Neural cell (in vitro differentiated cells): ENCODE data around the gene SYCP2.

Experiments
- CTCF ChIP-seq: fragments of 450-650 bp; IDR thresholded peaks from 2 replicates; pipeline ENCODE4 v1.5.1; 2014; ENCODE audit warnings: antibody characterized with exemption, mild to moderate bottlenecking, moderate library complexity; ENCODE audit not compliant: poor library complexity, severe bottlenecking
- EP300 ChIP-seq: fragments of 450-650 bp; conservative IDR thresholded peaks from 2 replicates; pipeline ENCODE4 v1.6.1; 2014; ENCODE audit warnings: antibody characterized with exemption, mild to moderate bottlenecking, moderate library complexity; ENCODE audit not compliant: poor library complexity, severe bottlenecking
- EZH2 ChIP-seq: fragments of 200-600, 300-800 bp; shearing (Covaris generic), sonication (generic); IDR thresholded peaks from 2 replicates; pipeline ENCODE4 v1.6.1; 2014; ENCODE audit warnings: antibody characterized with exemption, low read length, borderline replicate concordance, mild to moderate bottlenecking; ENCODE audit not compliant: insufficient read depth, poor library complexity, severe bottlenecking
- MXI1 ChIP-seq: fragments of 450-650 bp; conservative IDR thresholded peaks from 2 replicates; pipeline ENCODE4 v1.6.1; 2014; ENCODE audit warnings: antibody characterized with exemption, mild to moderate bottlenecking; ENCODE audit not compliant: poor library complexity, severe bottlenecking
- POLR2AphosphoS5 ChIP-seq: IDR thresholded peaks from 2 replicates; pipeline ENCODE4 v1.6.1; 2012
- RAD21 ChIP-seq: fragments of 450-650 bp; conservative IDR thresholded peaks from 2 replicates; pipeline ENCODE4 v1.6.1; 2014; ENCODE audit warnings: antibody characterized with exemption, mild to moderate bottlenecking, moderate library complexity
- REST ChIP-seq: IDR thresholded peaks from 2 replicates; pipeline ENCODE4 v1.6.1; 2012; ENCODE audit warnings: borderline replicate concordance
- TAF1 ChIP-seq: IDR thresholded peaks from 2 replicates; pipeline ENCODE4 v1.6.1; 2012; ENCODE audit warnings: low read depth

GRCh38 chr20:59814840-59815340 is 118.5 kb downstream of the SYCP2 start:
- TF ChIP-seq CTCF (no peak), EZH2 (no peak), POLR2AphosphoS5 (no peak), RAD21 (no peak), REST (no peak), EP300 (no peak), TAF1 (no peak), MXI1 (no peak)
